Natural killer cell treated with Interleukin-12 subunit alpha and Interleukin-12 subunit beta and Interleukin-15 and Interleukin-18, amount 100 ng/mL, for 72 hours (primary cell): ENCODE results near the gene CIZ1. TPM values are rescaled to one million over a fixed set of nuclear protein-coding genes. Genes with fewer than 3 reads are reported as not detected.

ENCODE experiments used
- ATAC-seq, 2 donors: fragments of 150-1000 bp; cut with Tn5 transposase in 1 of 2; sonication (Bioruptor Pico), chemical (Tn5 transposase) in 1 of 2; 2 replicates each; pipeline ENCODE4 v1.10.0; 2021
- DNase-seq: peaks from one replicate; pipeline ENCODE4 v3.0.0; 2022; ENCODE audit warnings: low spot score
- H3K27ac Mint-ChIP-seq, 2 donors: 1 replicate in 1 of 2; 2 replicates in 1 of 2; pipeline ENCODE4 v1.8.0; 2022; ENCODE audit warnings: mixed read lengths in 2 of 2, mild to moderate bottlenecking in 1 of 2, moderate library complexity in 1 of 2
- H3K27me3 Mint-ChIP-seq, 2 donors: 1 replicate in 1 of 2; 2 replicates in 1 of 2; pipeline ENCODE4 v1.8.0; 2022; ENCODE audit warnings: mixed read lengths in 2 of 2
- H3K36me3 Mint-ChIP-seq: one replicate; pipeline ENCODE4 v1.8.0; 2022; ENCODE audit warnings: mixed read lengths
- H3K4me1 Mint-ChIP-seq, 2 donors: 1 replicate in 1 of 2; 2 replicates in 1 of 2; pipeline ENCODE4 v1.8.0; 2022; ENCODE audit warnings: low read depth in 2 of 2, mixed read lengths in 2 of 2, mild to moderate bottlenecking in 1 of 2
- H3K4me3 Mint-ChIP-seq: one replicate; pipeline ENCODE4 v1.8.0; 2022; ENCODE audit warnings: mixed read lengths
- H3K9me3 Mint-ChIP-seq: 2 replicates; pipeline ENCODE4 v1.8.0; 2022; ENCODE audit warnings: mixed read lengths
- total RNA-seq, 2 donors: library from RNA; stranded (reverse); gene quantifications; one replicate each; pipeline ENCODE4 v1.2.3, GENCODE V29; 2022

Gene CIZ1
- total RNA-seq, 2 donors from 2014 or later = 114 to 135 TPM

DNA sequence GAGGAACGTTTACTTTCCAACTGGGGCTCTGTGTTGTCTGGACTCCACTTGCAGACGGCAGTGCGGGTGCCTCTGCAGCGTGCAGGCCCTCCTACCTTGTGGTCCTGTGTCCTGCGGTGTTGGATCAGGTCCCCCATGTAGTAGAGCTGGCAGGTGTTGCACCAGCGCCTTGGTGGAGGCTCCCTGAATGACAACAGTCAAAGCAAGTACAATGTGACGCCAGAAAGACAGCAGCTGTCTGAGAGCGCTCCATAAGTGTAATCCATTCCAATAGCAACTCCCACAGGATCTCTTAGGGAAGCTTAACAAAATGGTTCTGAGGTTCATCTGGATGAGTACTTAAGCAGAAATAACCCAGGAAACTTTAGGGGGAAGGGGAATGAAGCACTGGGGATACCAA lies 21.4 kb downstream of the CIZ1 start:
- H3K4me3 Mint-ChIP-seq = no peak overlapping the region
- no peak for DNase-seq

DNA sequence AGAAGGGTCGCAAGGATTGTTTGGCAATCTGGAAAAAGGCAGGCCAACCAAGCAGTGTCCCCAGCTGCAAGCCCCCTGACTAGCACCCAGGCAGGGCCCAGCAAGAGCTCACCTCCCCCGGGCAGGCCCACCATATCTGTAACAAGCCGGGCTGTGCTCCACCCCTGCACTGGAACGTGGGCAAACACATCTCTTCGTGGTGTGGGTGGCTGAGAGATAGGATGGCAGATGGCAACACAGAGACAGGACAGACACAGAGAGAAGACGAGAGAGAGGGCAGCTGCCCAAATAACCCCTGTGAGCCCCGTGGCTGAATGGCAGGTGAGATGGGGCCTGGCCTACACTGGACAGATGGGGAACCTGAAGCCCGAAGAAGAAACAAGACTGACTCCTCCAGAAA lies 21.9 kb downstream of the CIZ1 start:
- DNase-seq (no peak), ATAC-seq (no peak)
- peaks cover 4 to 10% of the 10 kb centered on the region in 2 donors for H3K4me1 Mint-ChIP-seq
- no peaks in the 10 kb centered on the region for H3K27me3 Mint-ChIP-seq
- no peaks in the 10 kb centered on the region for H3K9me3 Mint-ChIP-seq
- no peak overlapping the region for H3K27ac Mint-ChIP-seq
- peaks cover 5% of the 10 kb centered on the region for H3K36me3 Mint-ChIP-seq
- H3K4me3 Mint-ChIP-seq = no peak overlapping the region

More for the DNA sequence above, 21.4 kb downstream of the CIZ1 start:
- Mint-ChIP-seq H3K27ac (no peak overlapping the region), H3K4me1 (peaks cover 4 to 10% of the 10 kb centered on the region in 2 donors), H3K36me3 (peaks cover 5% of the 10 kb centered on the region), H3K9me3 (no peaks in the 10 kb centered on the region), H3K27me3 (no peaks in the 10 kb centered on the region)
- no peak for ATAC-seq

DNA sequence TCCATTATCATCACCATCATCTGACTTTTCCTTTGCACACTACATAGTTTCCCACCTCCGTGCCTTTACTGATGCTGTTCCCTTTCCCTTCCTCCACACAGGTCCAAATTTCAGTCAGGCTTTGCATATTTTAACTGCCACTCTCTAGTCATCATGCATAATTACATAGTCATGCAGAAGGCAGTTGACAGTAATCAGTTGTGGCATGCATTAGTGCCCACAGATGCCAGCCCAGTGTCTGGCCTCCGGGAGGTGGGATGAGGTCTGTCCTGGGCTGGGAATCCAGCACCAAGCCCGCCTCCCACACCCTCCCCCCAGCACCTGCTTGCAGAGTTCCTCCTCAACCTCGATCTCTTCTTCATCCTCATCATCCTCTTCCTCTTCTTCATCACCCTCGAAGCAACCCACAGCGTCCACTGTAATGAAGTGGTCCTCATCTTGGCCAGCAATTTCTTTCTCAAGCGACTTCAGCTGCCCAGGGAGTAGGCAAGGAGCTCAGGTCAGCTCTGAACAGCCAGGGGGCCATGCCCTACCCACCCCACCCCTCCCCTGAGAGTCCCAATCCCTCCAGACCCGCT lies 22.6 kb downstream of the CIZ1 start:
- ATAC-seq (no peak), DNase-seq (no peak)
- Mint-ChIP-seq H3K4me3 (no peak overlapping the region), H3K9me3 (no peaks in the 10 kb centered on the region), H3K36me3 (peaks cover 5% of the 10 kb centered on the region), H3K27ac (no peak overlapping the region), H3K4me1 (peaks cover 4 to 10% of the 10 kb centered on the region in 2 donors), H3K27me3 (no peaks in the 10 kb centered on the region)

DNA sequence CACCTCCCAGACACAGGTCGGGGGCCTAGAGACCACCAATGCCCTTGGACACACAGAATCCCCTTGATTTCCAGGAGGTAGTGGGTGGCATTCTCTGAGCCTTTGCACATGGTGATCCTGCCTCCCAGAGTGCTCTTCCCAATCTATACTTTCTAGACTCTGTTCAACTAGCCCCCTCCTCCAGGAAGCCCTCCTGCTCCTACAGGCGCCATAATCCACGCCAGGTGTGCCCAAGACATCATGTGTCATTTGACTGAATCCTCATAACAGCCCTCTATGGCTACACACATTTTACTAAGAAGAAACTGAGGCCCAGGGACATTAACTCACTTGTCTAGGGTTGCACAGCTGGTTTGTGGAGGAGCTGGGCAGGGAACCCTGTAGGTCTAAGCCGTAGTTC lies 24.2 kb downstream of the CIZ1 start:
- Mint-ChIP-seq H3K36me3 (peaks cover 5% of the 10 kb centered on the region), H3K27me3 (no peaks in the 10 kb centered on the region), H3K4me1 (peaks cover 10 to 16% of the 10 kb centered on the region in 2 donors), H3K4me3 (no peak overlapping the region), H3K9me3 (no peaks in the 10 kb centered on the region), H3K27ac (no peak overlapping the region)
- no peak for ATAC-seq
- DNase-seq = no peak

DNA sequence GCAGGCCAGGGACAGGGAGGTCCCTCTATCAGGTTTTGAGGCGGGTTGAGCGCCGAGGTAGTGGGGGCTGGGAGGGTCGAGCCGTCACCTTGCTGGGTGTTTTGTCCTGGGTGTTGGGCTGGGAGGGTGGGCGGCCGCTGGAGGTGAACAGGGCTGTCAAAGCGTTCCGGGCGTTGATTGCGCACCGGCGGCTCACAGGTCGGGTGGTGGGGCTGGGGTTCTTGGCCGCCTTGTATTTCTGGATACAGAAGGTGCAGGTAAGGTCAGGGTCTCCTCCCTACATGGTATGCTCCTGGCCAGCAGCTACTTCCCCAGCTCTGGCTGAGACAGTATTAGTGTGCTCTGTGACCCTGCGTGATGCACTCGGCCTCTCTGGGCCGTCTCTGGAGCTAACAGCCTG lies 25.2 kb downstream of the CIZ1 start:
- no peak for DNase-seq
- H3K9me3 Mint-ChIP-seq = no peaks in the 10 kb centered on the region
- no peak for ATAC-seq
- peaks cover 14 to 19% of the 10 kb centered on the region in 2 donors for H3K4me1 Mint-ChIP-seq
- H3K4me3 Mint-ChIP-seq = no peak overlapping the region
- no peak overlapping the region for H3K27ac Mint-ChIP-seq
- peaks cover 5% of the 10 kb centered on the region for H3K36me3 Mint-ChIP-seq
- no peaks in the 10 kb centered on the region for H3K27me3 Mint-ChIP-seq

DNA sequence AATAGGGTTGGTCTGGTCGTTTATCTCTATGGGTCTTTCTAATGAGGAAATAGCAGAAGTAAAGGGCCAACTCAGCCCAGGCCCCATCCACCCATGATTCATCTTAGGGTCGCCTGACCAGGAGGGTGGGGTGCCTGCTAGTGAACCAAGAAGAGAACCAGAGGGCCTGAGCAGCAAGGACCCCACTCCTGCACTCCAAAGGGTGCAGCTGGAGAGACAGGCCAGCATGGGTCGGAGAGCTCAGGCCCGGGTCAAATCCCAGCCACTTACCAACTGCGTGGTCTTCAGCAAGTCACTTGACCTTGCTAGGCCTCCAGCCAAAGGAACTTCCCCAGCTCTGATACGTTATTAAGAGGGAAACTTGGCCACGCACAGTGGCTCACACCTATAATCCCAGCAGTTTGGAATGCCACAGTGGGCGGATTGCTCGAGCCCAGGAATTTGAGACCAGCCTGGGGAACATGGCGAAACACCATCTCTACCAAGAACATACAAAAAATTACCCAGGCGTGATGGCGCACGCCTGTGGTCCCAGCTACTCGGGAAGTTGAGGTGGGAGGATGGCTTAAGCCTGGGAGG lies 27.0 kb downstream of the CIZ1 start:
- Mint-ChIP-seq H3K27ac (no peak overlapping the region), H3K27me3 (no peaks in the 10 kb centered on the region), H3K36me3 (peaks cover 5% of the 10 kb centered on the region), H3K4me1 (peaks cover 19 to 22% of the 10 kb centered on the region in 2 donors), H3K4me3 (no peak overlapping the region), H3K9me3 (no peaks in the 10 kb centered on the region)
- DNase-seq = no peak
- ATAC-seq = no peak

DNA sequence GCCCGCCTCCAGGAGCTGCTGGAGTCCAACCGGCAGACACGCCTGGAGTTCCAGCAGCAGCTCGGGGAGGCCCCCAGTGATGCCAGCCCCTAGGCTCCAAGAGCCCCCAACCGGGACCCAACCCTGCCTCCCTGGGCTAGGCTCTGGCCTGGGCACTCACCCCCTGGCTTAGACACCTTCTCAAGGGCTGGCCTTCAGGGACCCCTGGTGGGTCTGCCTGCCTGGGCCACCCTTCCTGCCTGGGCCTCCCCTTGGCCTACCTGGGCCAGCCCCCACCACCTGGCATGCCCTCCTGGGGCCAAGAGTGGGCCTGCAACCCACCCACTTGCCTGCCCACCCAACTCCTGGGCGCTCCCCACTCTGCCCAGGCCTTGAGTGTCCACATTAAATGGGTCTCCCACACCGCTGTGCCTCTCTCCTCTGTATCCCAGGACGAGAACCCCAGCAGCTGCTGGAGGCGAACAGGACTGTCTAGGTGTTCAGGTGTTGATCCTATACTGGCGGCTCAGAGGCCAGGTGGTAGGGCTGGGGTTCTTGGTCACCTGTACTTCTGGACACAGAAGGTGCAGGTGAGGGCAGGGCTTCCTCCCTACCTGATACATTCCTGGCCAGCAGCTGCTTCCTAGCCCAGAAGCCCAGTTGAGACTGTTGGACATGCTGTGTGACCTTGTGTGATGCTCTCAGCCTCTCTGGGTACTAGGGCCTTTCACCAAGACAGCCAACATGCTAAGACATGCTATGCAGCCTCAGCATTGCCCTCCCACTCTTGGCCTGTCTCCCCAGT lies 27.7 kb downstream of the CIZ1 start:
- no peaks in the 10 kb centered on the region for H3K27me3 Mint-ChIP-seq

DNA sequence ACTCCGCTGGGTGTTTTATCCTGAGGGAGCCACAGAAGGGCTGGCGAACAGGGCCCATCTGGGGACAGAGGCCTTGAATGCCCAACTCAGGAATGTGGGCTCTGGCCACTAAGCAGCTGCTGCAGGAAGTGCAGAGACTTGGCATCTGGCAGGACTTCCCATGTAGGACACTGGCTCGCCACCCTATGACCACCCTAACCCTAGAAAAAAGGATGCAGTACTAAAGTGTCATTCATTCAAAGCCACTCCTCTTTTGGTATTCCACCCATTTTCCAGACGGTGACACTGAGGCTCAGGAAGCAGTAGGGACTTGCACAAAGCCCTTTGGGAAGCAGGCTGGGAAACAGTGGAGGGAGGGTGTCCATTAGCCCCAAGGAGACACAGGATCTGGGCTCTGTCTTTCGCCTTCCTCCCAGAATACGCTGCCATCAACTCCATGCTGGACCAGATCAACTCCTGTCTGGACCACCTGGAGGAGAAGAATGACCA lies 28.3 kb downstream of the CIZ1 start:
- no peaks in the 10 kb centered on the region for H3K9me3 Mint-ChIP-seq
- peaks cover 18 to 19% of the 10 kb centered on the region in 2 donors for H3K4me1 Mint-ChIP-seq
- H3K4me3 Mint-ChIP-seq = no peak overlapping the region
- DNase-seq = no peak
- peak overlapping the region; percentile 39 to 77 for H3K27ac Mint-ChIP-seq
- no peak for ATAC-seq
- H3K36me3 Mint-ChIP-seq = no peaks in the 10 kb centered on the region
- no peaks in the 10 kb centered on the region for H3K27me3 Mint-ChIP-seq

More for the DNA sequence above, 27.7 kb downstream of the CIZ1 start:
- Mint-ChIP-seq H3K27ac (no peak overlapping the region), H3K4me3 (no peak overlapping the region), H3K36me3 (peaks cover 3% of the 10 kb centered on the region), H3K9me3 (no peaks in the 10 kb centered on the region), H3K4me1 (peaks cover 21% of the 10 kb centered on the region in 2 donors)
- DNase-seq = no peak
- no peak for ATAC-seq

DNA sequence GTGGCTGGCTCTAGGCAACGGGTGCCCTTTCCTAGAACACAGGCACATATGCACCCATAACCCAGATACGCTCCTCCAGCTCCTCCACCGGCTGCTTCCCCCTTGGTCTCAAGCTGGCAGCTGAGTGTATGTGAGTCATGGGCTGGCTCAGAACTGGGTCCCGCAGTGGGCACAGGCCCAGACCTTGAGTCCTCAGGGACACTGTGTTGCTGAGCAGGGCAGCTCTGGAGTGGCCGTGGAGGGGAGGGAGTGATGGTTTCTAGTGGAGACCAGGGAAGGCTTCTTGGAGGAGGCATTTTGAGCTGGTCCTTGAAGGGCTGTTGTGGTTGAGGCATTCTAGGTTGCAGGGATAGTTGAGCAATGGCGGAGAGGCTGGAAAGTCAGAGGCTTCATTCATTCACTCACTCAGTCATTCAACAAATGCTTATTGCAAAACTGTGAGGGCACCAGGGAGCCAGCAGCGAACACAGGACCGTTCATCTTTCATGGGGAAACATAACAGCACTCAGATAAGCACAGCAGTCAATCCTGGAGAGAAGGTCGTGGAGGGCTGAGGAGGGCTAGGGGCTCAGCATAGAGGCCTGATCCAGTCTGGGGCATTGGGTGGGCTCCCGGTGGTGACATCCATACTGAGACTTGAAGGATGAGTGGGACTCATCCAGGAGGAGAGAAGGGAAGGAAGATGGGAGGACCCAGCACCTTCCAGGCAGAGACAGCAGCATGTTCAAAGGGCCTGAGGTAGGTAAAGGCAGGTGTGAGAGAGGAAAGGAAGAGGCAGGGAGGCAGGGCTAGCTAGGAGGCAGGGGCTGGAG lies 29.0 kb downstream of the CIZ1 start:
- ATAC-seq (no peak), DNase-seq (no peak)
- peak overlapping the region; percentile 39 to 77 for H3K27ac Mint-ChIP-seq
- H3K4me3 Mint-ChIP-seq = peak overlapping the region; percentile 85
- H3K9me3 Mint-ChIP-seq = no peaks in the 10 kb centered on the region
- H3K36me3 Mint-ChIP-seq = no peaks in the 10 kb centered on the region
- H3K27me3 Mint-ChIP-seq = no peaks in the 10 kb centered on the region
- peaks cover 18 to 19% of the 10 kb centered on the region in 2 donors for H3K4me1 Mint-ChIP-seq

DNA sequence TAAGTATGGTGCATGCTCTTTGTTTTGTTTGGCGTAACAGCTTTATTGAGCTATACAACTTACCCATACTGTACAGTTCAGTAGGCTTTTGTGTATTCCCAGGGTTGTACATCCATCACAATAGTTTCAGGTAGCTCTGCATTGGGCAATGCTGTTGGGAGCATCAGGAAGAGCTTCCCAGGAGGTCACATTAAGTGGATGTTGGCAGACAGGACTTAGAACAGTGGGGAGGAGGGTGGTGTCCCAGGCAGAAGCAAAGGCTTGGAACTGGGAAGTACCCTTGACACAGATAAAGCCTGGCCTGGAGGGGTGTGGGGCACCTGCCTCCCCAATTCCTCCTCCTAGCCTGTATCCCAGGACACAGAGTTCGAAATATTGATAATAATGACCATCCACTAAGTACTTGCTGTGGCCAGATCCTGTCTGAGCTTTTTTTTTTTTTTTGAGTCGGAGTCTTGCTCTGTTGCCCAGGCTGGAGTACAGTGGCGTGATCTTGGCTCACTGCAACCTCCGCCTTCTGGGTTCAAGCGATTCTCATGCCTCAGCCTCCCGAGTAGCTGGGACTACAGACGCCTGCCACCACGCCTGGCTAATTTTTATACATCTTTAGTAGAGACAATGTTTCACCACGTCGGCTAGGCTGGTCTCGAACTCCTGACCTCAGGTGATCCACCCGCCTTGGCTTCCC lies 30.0 kb downstream of the CIZ1 start:
- Mint-ChIP-seq H3K9me3 (no peaks in the 10 kb centered on the region), H3K36me3 (no peaks in the 10 kb centered on the region), H3K27me3 (no peaks in the 10 kb centered on the region), H3K27ac (peak overlapping the region in 1 of 2 donors; percentile 19), H3K4me3 (peak overlapping the region; percentile 85), H3K4me1 (peaks cover 16 to 18% of the 10 kb centered on the region in 2 donors)
- ATAC-seq = no peak
- DNase-seq = no peak

DNA sequence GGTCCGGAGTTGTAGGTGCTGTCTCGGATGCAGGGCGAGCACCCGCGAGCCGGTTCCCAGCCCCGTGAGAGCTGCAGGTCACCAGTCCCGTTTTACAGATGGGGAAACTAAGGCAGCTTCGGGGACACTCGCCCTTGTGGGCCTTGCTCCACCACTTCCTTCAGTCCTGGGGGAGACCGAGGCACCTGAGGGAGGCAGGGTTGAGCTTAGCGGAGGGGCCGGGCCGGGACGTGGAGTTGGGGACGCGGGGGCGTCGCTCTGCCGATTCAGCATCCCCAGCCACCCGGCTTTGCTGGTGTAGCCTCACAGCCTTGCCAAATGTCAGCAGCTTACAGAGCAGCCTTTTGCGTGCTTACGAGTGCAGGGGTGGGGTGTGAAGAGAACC lies 30.8 kb downstream of the CIZ1 start:
- Mint-ChIP-seq H3K4me3 (peak overlapping the region; percentile 85), H3K36me3 (no peaks in the 10 kb centered on the region), H3K4me1 (peaks cover 16 to 18% of the 10 kb centered on the region in 2 donors), H3K27me3 (no peaks in the 10 kb centered on the region), H3K27ac (peak overlapping the region in 1 of 2 donors; percentile 19), H3K9me3 (no peaks in the 10 kb centered on the region)
- no peak for DNase-seq
- peak in 1 of 2 donors; percentile 41 for ATAC-seq

DNA sequence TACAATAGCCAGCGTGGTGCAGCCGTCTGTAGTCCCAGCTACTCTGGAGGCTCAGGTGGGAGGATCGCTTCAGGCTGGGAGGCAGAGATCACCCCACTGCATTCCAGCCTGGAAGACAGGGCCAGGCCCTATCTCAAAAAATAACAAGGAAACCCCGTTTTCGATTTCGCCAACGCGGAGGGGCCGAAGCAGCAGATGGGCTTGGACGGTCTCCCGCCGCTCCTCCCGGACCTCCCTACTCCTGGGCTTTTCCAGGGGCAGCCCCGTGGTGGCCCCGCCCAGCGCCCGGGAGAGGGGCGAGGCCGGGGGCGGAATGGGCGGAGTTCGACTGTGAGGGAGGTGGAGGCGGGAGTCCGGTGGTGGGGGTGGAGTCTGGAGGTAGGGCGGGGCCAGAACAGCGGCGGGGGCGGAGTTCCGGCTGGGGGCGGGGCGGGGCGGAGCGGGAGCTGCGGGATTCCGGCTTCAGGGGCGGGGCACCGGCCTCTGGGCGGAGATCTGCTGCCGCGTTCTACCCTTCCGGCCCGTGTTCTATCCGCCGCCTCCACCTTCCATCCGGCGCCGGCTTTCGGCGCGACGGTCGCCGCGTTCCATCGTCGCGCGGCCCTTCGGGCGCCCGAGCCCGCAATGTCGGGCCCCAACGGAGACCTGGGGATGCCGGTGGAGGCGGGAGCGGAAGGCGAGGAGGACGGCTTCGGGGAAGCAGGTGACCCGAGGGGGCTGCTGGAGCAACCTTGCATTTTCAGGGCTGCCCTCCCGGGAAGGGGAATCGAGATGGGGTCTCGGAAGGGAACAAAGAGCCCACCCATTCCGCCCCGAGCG lies 31.4 kb downstream of the CIZ1 start, which contains the start of gene BBLN:
TSS of gene BBLN (plus strand) at position 482 of the 819 bp plus-strand sequence. CDS start at position 625, 143 bp downstream.
- Mint-ChIP-seq H3K27me3 (no peaks in the 10 kb centered on the region), H3K4me1 (peaks cover 16 to 18% of the 10 kb centered on the region in 2 donors), H3K4me3 (peak within 1 kb of the TSS; percentile 85), H3K36me3 (no peaks in the 10 kb centered on the region), H3K27ac (peak within 1 kb of the TSS; percentile 72 to 87), H3K9me3 (no peaks in the 10 kb centered on the region)
- DNase-seq (peak; percentile 94), ATAC-seq (peak; percentile 93 to 97)
